Measurements from ENCODE around the gene PIP5K1B. TPM values are rescaled to one million over a fixed set of nuclear protein-coding genes. Genes with fewer than 3 reads are reported as not detected.
A peak's percentile ranks its signal among the peaks of the same experiment; 100 is the strongest.

Gene PIP5K1B
- total and polyA plus RNA-seq, 2 of the 13 experiments (the other 11 are each of a cell fraction or from before 2014, with no cell fraction given), result 15.8 to 17.5 TPM

GRCh38 chr9:68777070-68777763 lies 72.2 kb downstream of the PIP5K1B start (continued):
- TF ChIP-seq CCDC6 (CRISPR knock-in tag; IDR thresholded peaks at IDR 0.05), result no peak
- no peak for TF ChIP-seq MIER3 (CRISPR knock-in tag; IDR thresholded peaks at IDR 0.05; ENCODE audit: borderline replicate concordance)
- no peak for TF ChIP-seq ZBTB26 (CRISPR knock-in tag; IDR thresholded peaks at IDR 0.05; ENCODE audit: borderline replicate concordance)
- TF ChIP-seq SYNCRIP (IDR thresholded peaks at IDR 0.05; ENCODE audit: insufficient read depth, low read depth, low read length), result no peak

GRCh38 chr9:68778635-68779034 lies 73.6 kb downstream of the PIP5K1B start:
- Histone ChIP-seq H4K20me1 (ENCODE audit: insufficient read depth, low read length) (peaks cover 10% of the 10 kb centered on the region), H3K27ac (ENCODE audit: extremely low read length, insufficient read depth, low read length) (peak overlapping the region; percentile 95), H2AFZ (ENCODE audit: low read length) (no peak overlapping the region), H3K4me1 (ENCODE audit: insufficient read depth, low read length) (peaks cover 46% of the 10 kb centered on the region), H3K27me3 (ENCODE audit: control insufficient read depth in 1 of 2, insufficient read depth in 2 of 2, low read length in 2 of 2) (no peaks in the 10 kb centered on the region; a peak in 1 of 5 replicates), H3K79me2 (ENCODE audit: insufficient read depth, low read length) (peaks cover 51% of the 10 kb centered on the region), H3K9ac (ENCODE audit: insufficient read depth, low read depth, low read length) (peak overlapping the region; percentile 90; the same call in 1 of the 2 replicates), H3K4me2 (ENCODE audit: low read depth, low read length) (peak overlapping the region; percentile 95), H3K36me3 (replicated peaks in 1 of 2; ENCODE audit: control insufficient read depth in 1 of 2, insufficient read depth in 2 of 2, low read length in 2 of 2) (peaks cover 0 to 3% of the 10 kb centered on the region in 2 experiments; a peak in 1 of 5 replicates), H3K4me3 (replicated peaks in 1 of 3; ENCODE audit: insufficient read depth in 1 of 3, low read depth in 2 of 3, low read length in 3 of 3) (peak overlapping the region in 1 of 3 experiments; percentile 75; a peak in 3 of 6 replicates), H3K9me3 (ENCODE audit: low read length) (no peaks in the 10 kb centered on the region)
- whole genome bisulfite sequencing (ENCODE audit: low lambda C conversion rate), result 90% methylated on average over 5 of the region's 5 CpGs
- ChIA-PET POLR2A (interaction anchor here (1.0 to 1.7 kb wide), 4 partner anchors 19 to 73 kb away, joined by 4 to 31 read pairs (median 12); partner anchors contain the start of gene PIP5K1B), CTCF (ENCODE audit: low intra/inter-chr PET ratio, low total read pairs) (no interaction called here)
- no peak for DNase-seq (ENCODE audit: low spot score)
- FAIRE-seq, result no peak
- in situ Hi-C loops (cut with HindIII; ENCODE audit: extremely low pct_ligation_motif_present, low pct_unique_long_range_greater_than_20kb) (no loop called here), intact Hi-C loops (cut with micrococcal nuclease; ENCODE audit: unreplicated experiment) (no loop called here)
- ATAC-seq, result no peak
- TF ChIP-seq MAFK (conservative IDR thresholded peaks at IDR 0.05 in 1 of 2, IDR thresholded peaks at IDR 0.05 in 1 of 2; ENCODE audit: low read length in 2 of 2), result peak; percentile 69 to 80
- peak; percentile 66; the same call in 1 of the 2 replicates for TF ChIP-seq MAFF (IDR thresholded peaks at IDR 0.05; ENCODE audit: low read depth, low read length)
- no peak for TF ChIP-seq BRF2 (CRISPR knock-in tag; IDR thresholded peaks at IDR 0.05)
- no TSS peak for BruUV-seq (replicated peaks)
